ENCODE results near the gene ZNF282.

DNA sequence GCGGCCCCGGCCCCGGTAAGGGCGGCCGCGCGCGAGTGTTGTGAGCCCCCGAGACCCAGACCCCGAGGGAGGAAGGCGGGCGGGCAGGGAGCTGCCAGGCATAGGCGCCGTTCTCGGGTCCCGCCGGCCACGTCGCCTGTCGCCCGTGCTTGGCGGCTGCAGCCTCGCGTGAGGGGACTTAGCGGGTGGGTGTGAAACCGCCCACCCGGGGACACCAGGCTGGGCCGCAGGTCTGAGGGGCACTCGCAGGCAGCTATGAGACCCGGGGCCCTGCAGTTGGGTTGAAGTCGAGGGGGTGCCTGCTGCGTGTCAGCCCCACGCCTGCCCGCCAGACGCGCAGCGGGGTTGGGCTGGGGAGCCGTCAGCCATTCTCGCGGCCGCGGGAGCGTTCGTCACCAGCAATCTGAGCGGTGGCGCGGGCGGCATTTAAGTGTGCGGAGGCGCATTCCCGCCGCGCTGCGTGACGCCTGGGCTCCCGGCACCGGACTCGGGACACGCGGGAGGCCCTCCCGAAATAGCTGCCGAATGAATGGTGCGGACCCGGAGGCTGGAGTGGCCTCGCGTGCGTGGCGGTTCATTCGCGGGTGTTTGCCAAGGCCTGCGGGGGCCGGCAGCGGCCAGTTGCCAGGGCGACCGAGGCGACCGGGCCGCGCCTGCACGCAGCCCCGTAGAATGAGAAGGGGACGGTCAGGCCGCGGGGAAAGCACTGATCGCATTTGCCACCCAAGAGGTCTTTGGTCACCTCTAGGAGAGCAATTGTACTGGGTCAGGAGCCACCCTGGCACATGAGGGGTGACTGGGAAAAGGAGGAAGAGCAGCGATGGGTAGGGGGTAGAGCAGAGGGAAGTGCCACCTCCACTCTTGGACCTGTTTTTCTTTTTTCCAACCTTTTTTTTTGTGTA is 47.3 kb upstream of the ZNF282 start:
- no peak for TF ChIP-seq CTCF (IDR thresholded peaks at IDR 0.05 in 4 of 5, conservative IDR thresholded peaks at IDR 0.05 in 1 of 5)
- no peak for TF ChIP-seq POLR2A (IDR thresholded peaks at IDR 0.05)

Data from gastrocnemius medialis (tissue), 4 donors.